Left ventricle myocardium inferior (tissue), 1 donor: ENCODE results near the gene MS4A15. TPM values are rescaled to one million over a fixed set of nuclear protein-coding genes. Genes with fewer than 3 reads are reported as not detected.

ENCODE experiments used
- DNase-seq: peaks from one replicate; pipeline ENCODE4 v3.0.0-alpha.2; 2020
- H3K27ac ChIP-seq: fragments of 200-600 bp; replicated peaks from 2 replicates; pipeline ENCODE4 v1.8.0; 2021
- H3K27me3 ChIP-seq: fragments of 200-600 bp; 2 replicates; pipeline ENCODE4 v1.8.0; 2021; ENCODE audit warnings: low read depth
- H3K36me3 ChIP-seq: fragments of 200-600 bp; 2 replicates; pipeline ENCODE4 v1.8.0; 2021
- H3K4me1 ChIP-seq: fragments of 200-600 bp; 2 replicates; pipeline ENCODE4 v1.8.0; 2021
- H3K4me3 ChIP-seq: fragments of 200-600 bp; 2 replicates; pipeline ENCODE4 v1.8.0; 2021; ENCODE audit warnings: mild to moderate bottlenecking, moderate library complexity
- H3K9me3 ChIP-seq: fragments of 200-600 bp; replicated peaks from 2 replicates; pipeline ENCODE4 v1.8.0; 2021
- CTCF ChIP-seq: fragments of 200-600 bp; IDR thresholded peaks from 2 replicates; pipeline ENCODE4 v1.8.0; 2021; ENCODE audit warnings: antibody characterized with exemption, mild to moderate bottlenecking, borderline replicate concordance
- intact Hi-C: fragments of 100-400 bp; cut with micrococcal nuclease; formaldehyde crosslinking; loops from one replicate; pipeline ENCODE4 v1.11.0; 2022
- total RNA-seq: library from RNA; stranded (reverse); fragmentation: NEBNext Ultra II Directional; extraction: Animal tissue kit (Norgen Biotek cat#: 25700); gene quantifications from one replicate; pipeline ENCODE4 v1.2.1, GENCODE V29; 2021
- donor health status: DM: no; HTN: yes; CAD: no; lungs with severe emphysema.

Gene MS4A15
- total RNA-seq, 1 donor from 2014 or later = not detected

- no peak for TF ChIP-seq CTCF
- intact Hi-C loops = no loop called here
- Histone ChIP-seq H3K27ac (no peak overlapping the region), H3K9me3 (no peaks in the 10 kb centered on the region), H3K36me3 (no peaks in the 10 kb centered on the region), H3K4me1 (no peaks in the 10 kb centered on the region), H3K27me3 (peaks cover 53% of the 10 kb centered on the region), H3K4me3 (no peak overlapping the region)
- no peak for DNase-seq
Observed at GRCh38 chr11:60803273-60803936, 46.7 kb downstream of the MS4A15 start.

GRCh38 chr11:60809249-60809648 lies 52.6 kb downstream of the MS4A15 start:
- H3K4me1 ChIP-seq = no peaks in the 10 kb centered on the region
- H3K4me3 ChIP-seq = no peak overlapping the region
- TF ChIP-seq CTCF = no peak
- no peaks in the 10 kb centered on the region for H3K9me3 ChIP-seq
- intact Hi-C loops = no loop called here
- DNase-seq = no peak
- no peak overlapping the region for H3K27ac ChIP-seq
- H3K36me3 ChIP-seq = no peaks in the 10 kb centered on the region
- peaks cover 29% of the 10 kb centered on the region for H3K27me3 ChIP-seq

- no peak for DNase-seq
- no peaks in the 10 kb centered on the region for H3K9me3 ChIP-seq
- no peaks in the 10 kb centered on the region for H3K4me1 ChIP-seq
- peaks cover 24% of the 10 kb centered on the region for H3K27me3 ChIP-seq
- intact Hi-C loops = no loop called here
- no peak overlapping the region for H3K4me3 ChIP-seq
- TF ChIP-seq CTCF = no peak
- no peak overlapping the region for H3K27ac ChIP-seq
- no peaks in the 10 kb centered on the region for H3K36me3 ChIP-seq
Observed at GRCh38 chr11:60809691-60810090, 53.0 kb downstream of the MS4A15 start.

- Histone ChIP-seq H3K36me3 (no peaks in the 10 kb centered on the region), H3K27ac (no peak overlapping the region), H3K4me1 (no peaks in the 10 kb centered on the region), H3K9me3 (no peaks in the 10 kb centered on the region), H3K27me3 (peaks cover 19% of the 10 kb centered on the region), H3K4me3 (no peak overlapping the region)
- intact Hi-C loops = no loop called here
- no peak for DNase-seq
- TF ChIP-seq CTCF = no peak
Observed at GRCh38 chr11:60810151-60810550, 53.5 kb downstream of the MS4A15 start.

- Histone ChIP-seq H3K27me3 (peaks cover 15% of the 10 kb centered on the region), H3K27ac (peak overlapping the region; percentile 23), H3K4me1 (no peaks in the 10 kb centered on the region), H3K9me3 (no peaks in the 10 kb centered on the region), H3K4me3 (no peak overlapping the region), H3K36me3 (no peaks in the 10 kb centered on the region)
- no peak for TF ChIP-seq CTCF
- DNase-seq = no peak
- intact Hi-C loops = no loop called here
Observed at GRCh38 chr11:60810569-60810968, 53.9 kb downstream of the MS4A15 start.
